GM12878 (cell line): Measurements from ENCODE around the gene EFNA3. TPM values are rescaled to one million over a fixed set of nuclear protein-coding genes. Genes with fewer than 3 reads are reported as not detected.

Experiments
- ATAC-seq: fragments of 200-7000 bp; cut with Tn5 transposase; 3 replicates; pipeline ENCODE4 v1.9.1; 2020; ENCODE audit warnings: mild to moderate bottlenecking, moderate library complexity
- BruUV-seq: library from RNA; stranded (reverse); fragments of 400-500 nt; replicated peaks from 2 replicates; lab custom pipeline; 2021; lab: Mats Ljungman, UMichigan
- CTCF ChIA-PET: fragments of 300-600 bp; sonication (Branson Sonifier 250); formaldehyde crosslinking; extraction: SDS; loops from one replicate; lab custom pipeline; 2021; ENCODE audit warnings: inconsistent platforms; lab: Yijun Ruan, JAX
- POLR2A ChIA-PET: fragments of 350-600 bp; formaldehyde crosslinking; extraction: SDS; loops from one replicate; lab custom pipeline; 2021; ENCODE audit warnings: inconsistent platforms; lab: Charles Lee
- RAD21 ChIA-PET: fragments of 300-600 bp; sonication (Branson Sonifier 250); formaldehyde crosslinking; loops from one replicate; lab custom pipeline; 2023; ENCODE audit warnings: antibody characterized with exemption; ENCODE audit not compliant: unreplicated experiment; lab: Charles Lee
- SMC1A ChIA-PET: fragments of 300-600 bp; sonication (Branson Sonifier 250); formaldehyde crosslinking; loops from one replicate; lab custom pipeline; 2023; ENCODE audit not compliant: unreplicated experiment, uncharacterized antibody; lab: Charles Lee
- DNase-seq: peaks from one replicate; pipeline ENCODE4 v3.0.0-alpha.2; 2011; ENCODE audit warnings: low read depth, low spot score
- FAIRE-seq: peaks from 3 replicates; lab custom pipeline; 2011; peaks lifted over from hg19 to GRCh38; lab: Jason Lieb, UNC
- H2AFZ ChIP-seq: 2 replicates; pipeline ENCODE4 v1.6.0; 2011; ENCODE audit warnings: low read depth, low read length, control low read depth; ENCODE audit not compliant: control insufficient read depth
- H3K27ac ChIP-seq: 2 replicates; pipeline ENCODE4 v1.5.1; 2011; ENCODE audit warnings: control low read depth; ENCODE audit not compliant: control insufficient read depth, insufficient read depth
- H3K27me3 ChIP-seq, 2 experiments: replicated peaks in 1 of 2; 2 replicates each; pipeline versions ENCODE4 v1.6.0 to v1.6.1; 2011; ENCODE audit warnings: low read length in 1 of 2; ENCODE audit not compliant: control insufficient read depth in 2 of 2, insufficient read depth in 2 of 2
- H3K36me3 ChIP-seq, 2 experiments: 2 replicates each; pipeline ENCODE4 v1.5.1; 2011; ENCODE audit warnings: low read length in 1 of 2; ENCODE audit not compliant: control insufficient read depth in 2 of 2, insufficient read depth in 2 of 2
- H3K4me1 ChIP-seq: 2 replicates; pipeline ENCODE4 v1.6.1; 2011; ENCODE audit warnings: mild to moderate bottlenecking, low read length, moderate library complexity, mixed read lengths; ENCODE audit not compliant: control insufficient read depth, insufficient read depth
- H3K4me2 ChIP-seq: 2 replicates; pipeline ENCODE4 v1.6.0; 2011; ENCODE audit warnings: control low read depth; ENCODE audit not compliant: control insufficient read depth, insufficient read depth
- H3K4me3 ChIP-seq: fragments of 200-600 bp; sonication (generic); 2 replicates; pipeline ENCODE4 v1.5.1; 2016
- H3K79me2 ChIP-seq: 2 replicates; pipeline ENCODE4 v1.6.0; 2011; ENCODE audit warnings: low read length; ENCODE audit not compliant: control insufficient read depth, insufficient read depth
- H3K9ac ChIP-seq: 2 replicates; pipeline ENCODE4 v1.8.0; 2011; ENCODE audit warnings: low read length, control low read depth, mixed read lengths; ENCODE audit not compliant: control insufficient read depth, insufficient read depth
- H3K9me3 ChIP-seq: replicated peaks from 3 replicates; pipeline ENCODE4 v1.5.1; 2011; ENCODE audit warnings: mild to moderate bottlenecking, low read length; ENCODE audit not compliant: control insufficient read depth, insufficient read depth
- H4K20me1 ChIP-seq: 2 replicates; pipeline ENCODE4 v1.6.0; 2011; ENCODE audit not compliant: control insufficient read depth, insufficient read depth
- BMI1 ChIP-seq: fragments of 450-650 bp; IDR thresholded peaks from 2 replicates; pipeline ENCODE4 v1.6.1; 2016; ENCODE audit warnings: mild to moderate bottlenecking, moderate library complexity, borderline replicate concordance
- CHD4 ChIP-seq: fragments of 200-600 bp; sonication (generic); IDR thresholded peaks from 2 replicates; pipeline ENCODE4 v1.6.1; 2016; ENCODE audit warnings: mild to moderate bottlenecking
- ESRRA ChIP-seq: IDR thresholded peaks from 2 replicates; pipeline ENCODE4 v1.6.1; 2012; ENCODE audit warnings: mild to moderate bottlenecking, low read length, improper control_type of control experiment
- ETV6 ChIP-seq, 2 experiments: fragments of 450-650 bp in 1 of 2; IDR thresholded peaks in 1 of 2; conservative IDR thresholded peaks in 1 of 2; 2 replicates each; pipeline ENCODE4 v1.6.1; 2014; ENCODE audit warnings: antibody characterized with exemption in 1 of 2, borderline replicate concordance in 1 of 2, low read depth in 1 of 2, mild to moderate bottlenecking in 1 of 2, moderate library complexity in 1 of 2
- RFX5 ChIP-seq: IDR thresholded peaks from 2 replicates; pipeline ENCODE4 v1.6.1; 2011; ENCODE audit warnings: low read depth, low read length, improper control_type of control experiment
- SMAD1 ChIP-seq: fragments of 450-650 bp; IDR thresholded peaks from 2 replicates; pipeline ENCODE4 v1.6.1; 2018; ENCODE audit warnings: mild to moderate bottlenecking, low read depth; ENCODE audit not compliant: partially characterized antibody
- STAT1 ChIP-seq: fragments of 450-650 bp; conservative IDR thresholded peaks from 2 replicates; pipeline ENCODE4 v1.6.1; 2014; ENCODE audit warnings: antibody characterized with exemption, mild to moderate bottlenecking
- ZNF217 ChIP-seq: fragments of 450-650 bp; IDR thresholded peaks from 2 replicates; pipeline ENCODE4 v1.6.1; 2017; ENCODE audit warnings: antibody characterized with exemption, mild to moderate bottlenecking
- ZNF24 ChIP-seq: fragments of 450-650 bp; IDR thresholded peaks from 2 replicates; pipeline ENCODE4 v1.6.1; 2017; ENCODE audit warnings: antibody characterized with exemption, mild to moderate bottlenecking
- WGBS: methylation state at CpG from one replicate; pipeline ENCODE4 v1.1.6; 2016; ENCODE audit warnings: low lambda C conversion rate; ENCODE audit not compliant: insufficient replicate concordance, insufficient coverage; ENCODE audit errors: missing lambda C conversion rate; 5-methylcytosine and 5-hydroxymethylcytosine counted together
- in situ Hi-C: fragments of 300-500 bp; cut with MboI; formaldehyde crosslinking; loops from 9 replicates; pipeline ENCODE4 v1.14.3; 2018; ENCODE audit warnings: mixed read lengths
- intact Hi-C: fragments of 100-400 bp; cut with micrococcal nuclease; formaldehyde crosslinking; loops from one replicate; pipeline ENCODE4 v1.14.2; 2022; ENCODE audit not compliant: unreplicated experiment
- polyA plus RNA-seq, 11 experiments: library from polyadenylated mRNA; depleted of rRNA in 4 of 11; unstranded in 6 of 11; stranded (reverse) in 5 of 11; fragments of >200 nt; fragmentation: Nextera tagmentation in 4 of 11; fragmentation: Illumina TruSeq in 1 of 11; extraction: Ambion mirVana in 4 of 11; extraction: Trizol in 1 of 11; gene quantifications; 1 replicate in 1 of 11; 2 replicates in 10 of 11; pipeline versions ENCODE4 v1.2.1 to v1.2.3, GENCODE V29; 2011 to 2016; ENCODE audit warnings: inconsistent platforms in 2 of 11, missing spikeins in 2 of 11, low read depth in 1 of 11
- total RNA-seq, 4 experiments: library from RNA; depleted of rRNA in 3 of 4; stranded (reverse); fragments of >200 nt in 3 of 4; fragmentation: Illumina TruSeq in 1 of 4; extraction: Trizol in 1 of 4; gene quantifications; 2 replicates each; pipeline versions ENCODE4 v1.2.1 to v1.2.3, GENCODE V29; 2013 to 2021
- TF ChIP-seq, protein P1 (sequence below): IDR thresholded peaks from 2 replicates; pipeline ENCODE4 v1.6.1; 2012; ENCODE audit warnings: low read depth, low read length, improper control_type of control experiment

EFNA3 gene
- total and polyA plus RNA-seq, 10 of the 15 experiments (the other 5 are each of a cell fraction or from before 2014, with no cell fraction given), result 0.08 to 5.4 (median 1.1) TPM

DNA sequence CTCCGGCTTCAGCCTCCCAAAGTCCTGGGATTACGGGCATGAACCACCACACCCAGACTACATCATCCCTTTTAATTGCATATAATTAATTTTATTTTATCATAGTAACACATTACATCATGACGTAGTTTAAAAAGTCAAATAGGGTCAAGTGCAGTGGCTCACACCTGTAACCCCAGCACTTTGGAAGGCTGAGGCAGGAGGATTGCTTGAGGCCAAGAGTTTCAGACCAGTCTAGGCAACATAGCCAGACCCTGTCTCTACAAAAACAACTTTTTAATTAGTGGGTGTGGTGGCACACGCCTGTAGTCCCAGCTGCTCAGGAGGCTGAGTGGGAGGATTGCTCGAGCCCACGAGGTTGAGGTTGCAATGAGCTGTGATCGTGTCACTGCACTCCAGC is 20.7 kb downstream of the EFNA3 start:
- WGBS, result 25% methylated on average over 7 of the region's 7 CpGs
- RAD21 ChIA-PET, result interaction anchor here (0.7 kb wide), 1 partner anchor 8 kb away, joined by 5 read pairs; no protein-coding TSS in a partner anchor
- ATAC-seq (no peak), DNase-seq (no peak), FAIRE-seq (no peak)
- BruUV-seq, result no TSS peak
- CTCF ChIA-PET, result interaction anchor here (1.6 to 6.6 kb wide), 5 partner anchors 9 to 74 kb away, joined by 3 to 89 read pairs (median 9); partner anchors contain the start of gene KRTCAP2
- intact Hi-C loops (no loop called here), in situ Hi-C loops (no loop called here)
- Histone ChIP-seq H3K4me2 (no peak overlapping the region), H3K36me3 (no peaks in the 10 kb centered on the region), H3K79me2 (no peaks in the 10 kb centered on the region), H3K4me3 (no peak overlapping the region), H3K27ac (no peak overlapping the region), H2AFZ (no peak overlapping the region), H3K4me1 (no peaks in the 10 kb centered on the region), H3K9ac (no peak overlapping the region), H3K9me3 (no peaks in the 10 kb centered on the region), H4K20me1 (no peaks in the 10 kb centered on the region), H3K27me3 (no peaks in the 10 kb centered on the region)
- SMC1A ChIA-PET, result no interaction called here
- TF ChIP-seq CHD4 (no peak), STAT1 (no peak), ZNF24 (no peak), ZNF217 (no peak), SMAD1 (no peak), BMI1 (no peak), ETV6 (conservative IDR thresholded peaks at IDR 0.05 in 1 of 2, IDR thresholded peaks at IDR 0.05 in 1 of 2; ENCODE audit: borderline replicate concordance in 1 of 2, low read depth in 1 of 2) (no peak), ESRRA (no peak), RFX5 (no peak)
- TF ChIP-seq, protein P1, sequence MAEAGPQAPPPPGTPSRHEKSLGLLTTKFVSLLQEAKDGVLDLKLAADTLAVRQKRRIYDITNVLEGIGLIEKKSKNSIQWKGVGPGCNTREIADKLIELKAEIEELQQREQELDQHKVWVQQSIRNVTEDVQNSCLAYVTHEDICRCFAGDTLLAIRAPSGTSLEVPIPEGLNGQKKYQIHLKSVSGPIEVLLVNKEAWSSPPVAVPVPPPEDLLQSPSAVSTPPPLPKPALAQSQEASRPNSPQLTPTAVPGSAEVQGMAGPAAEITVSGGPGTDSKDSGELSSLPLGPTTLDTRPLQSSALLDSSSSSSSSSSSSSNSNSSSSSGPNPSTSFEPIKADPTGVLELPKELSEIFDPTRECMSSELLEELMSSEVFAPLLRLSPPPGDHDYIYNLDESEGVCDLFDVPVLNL, result no peak
- POLR2A ChIA-PET, result no interaction called here
